Memory B cell (primary cell): ENCODE measurements around the gene PTPN21.

Source experiments
- ATAC-seq: fragments of 150-1000 bp; cut with Tn5 transposase; 2 replicates; pipeline ENCODE4 v1.10.0; 2021; ENCODE audit warnings: low read depth, mild to moderate bottlenecking, moderate library complexity
- DNase-seq, 2 donors: peaks; one replicate each; pipeline ENCODE4 v3.0.0; 2022; ENCODE audit warnings: low spot score in 2 of 2
- H3K27ac Mint-ChIP-seq: one replicate; pipeline ENCODE4 v1.8.0; 2022; ENCODE audit warnings: mild to moderate bottlenecking, moderate library complexity, mixed read lengths
- H3K27me3 Mint-ChIP-seq: one replicate; pipeline ENCODE4 v1.8.0; 2022; ENCODE audit warnings: mixed read lengths
- H3K36me3 Mint-ChIP-seq: one replicate; pipeline ENCODE4 v1.8.0; 2022; ENCODE audit warnings: mild to moderate bottlenecking, mixed read lengths
- H3K4me1 Mint-ChIP-seq: one replicate; pipeline ENCODE4 v1.8.0; 2022; ENCODE audit warnings: mixed read lengths
- H3K4me3 Mint-ChIP-seq: one replicate; pipeline ENCODE4 v1.8.0; 2022; ENCODE audit warnings: mild to moderate bottlenecking, moderate library complexity, mixed read lengths
- H3K9me3 Mint-ChIP-seq: one replicate; pipeline ENCODE4 v1.8.0; 2022; ENCODE audit warnings: mixed read lengths

The PTPN21 gene

GRCh38 chr14:88481794-88482193 is 73.0 kb downstream of the PTPN21 start:
- Mint-ChIP-seq H3K36me3 (no peaks in the 10 kb centered on the region), H3K27ac (no peak overlapping the region)
- no peak for ATAC-seq

DNA sequence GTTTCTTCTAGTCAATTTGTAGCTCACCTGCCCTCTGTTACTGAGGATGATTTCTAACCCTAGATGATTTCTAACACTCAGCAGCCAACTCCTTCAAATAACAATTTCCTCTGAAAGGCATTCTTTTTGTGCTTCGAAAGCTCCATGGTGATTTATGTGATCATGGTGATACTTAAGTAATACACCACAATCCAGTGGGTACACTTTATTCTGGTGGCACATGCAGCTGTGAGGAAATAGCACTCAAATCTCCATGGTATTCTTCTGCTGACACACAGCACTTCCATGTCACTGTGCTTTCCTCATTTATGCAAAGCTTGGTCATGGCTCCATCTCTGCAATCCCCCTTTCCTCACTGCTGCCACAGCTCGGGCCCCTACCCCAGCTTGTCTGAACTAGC is 73.7 kb downstream of the PTPN21 start:
- Mint-ChIP-seq H3K4me3 (no peak overlapping the region), H3K36me3 (no peaks in the 10 kb centered on the region), H3K27ac (no peak overlapping the region), H3K9me3 (no peaks in the 10 kb centered on the region), H3K4me1 (no peaks in the 10 kb centered on the region), H3K27me3 (peaks cover 17% of the 10 kb centered on the region)
- ATAC-seq (no peak), DNase-seq (no peak)

More at GRCh38 chr14:88481794-88482193, 73.0 kb downstream of the PTPN21 start:
- Mint-ChIP-seq H3K4me3 (no peak overlapping the region), H3K4me1 (no peaks in the 10 kb centered on the region), H3K9me3 (no peaks in the 10 kb centered on the region), H3K27me3 (peaks cover 17% of the 10 kb centered on the region)
- DNase-seq = no peak

DNA sequence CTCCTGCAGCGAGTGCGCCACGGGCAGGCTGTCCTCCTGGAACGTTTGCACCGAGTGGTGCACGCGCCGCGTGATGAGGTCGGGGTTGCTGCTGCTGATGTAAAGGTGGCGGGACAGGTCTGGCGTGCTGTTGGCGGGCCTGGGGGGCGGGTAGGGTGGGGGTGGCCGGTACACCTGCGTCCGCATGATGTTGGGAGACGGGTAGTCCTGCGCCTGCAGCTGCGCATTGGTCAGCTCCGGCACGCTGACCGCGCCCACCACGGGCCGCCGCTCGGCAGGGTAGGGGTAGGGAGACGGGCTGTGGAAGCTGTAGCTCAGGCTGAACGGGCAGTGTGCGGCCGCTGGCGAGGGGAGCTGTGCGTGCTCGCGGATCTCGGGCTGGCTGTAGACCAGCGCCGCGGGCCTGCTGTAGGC is 75.2 kb downstream of the PTPN21 start:
- Mint-ChIP-seq H3K27me3 (peaks cover 15% of the 10 kb centered on the region), H3K9me3 (no peaks in the 10 kb centered on the region), H3K36me3 (no peaks in the 10 kb centered on the region), H3K4me1 (no peaks in the 10 kb centered on the region), H3K27ac (no peak overlapping the region), H3K4me3 (no peak overlapping the region)
- no peak for ATAC-seq
- DNase-seq = no peak

DNA sequence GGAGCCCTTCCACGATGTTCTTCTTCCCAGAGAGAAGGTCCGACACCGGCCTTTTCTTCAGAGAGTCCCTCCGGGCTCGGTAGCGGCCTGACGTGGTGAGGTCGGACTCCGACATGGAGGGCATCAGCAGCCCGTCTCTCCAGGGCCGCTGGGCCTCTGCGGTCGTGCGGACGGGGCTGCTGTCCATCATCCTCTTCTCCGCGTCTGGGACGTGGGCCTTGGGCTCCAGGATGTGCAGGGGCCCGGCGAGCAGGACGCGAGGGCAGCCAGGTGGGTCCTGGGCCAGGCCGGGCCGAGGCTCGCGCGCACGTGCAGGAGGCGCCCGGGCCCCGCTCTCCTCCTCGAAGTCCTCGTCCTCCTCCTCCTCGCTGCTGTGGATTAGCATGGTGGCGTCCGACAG is 75.9 kb downstream of the PTPN21 start:
- Mint-ChIP-seq H3K27me3 (peaks cover 15% of the 10 kb centered on the region), H3K36me3 (no peaks in the 10 kb centered on the region), H3K4me3 (no peak overlapping the region), H3K27ac (no peak overlapping the region), H3K9me3 (no peaks in the 10 kb centered on the region), H3K4me1 (no peaks in the 10 kb centered on the region)
- ATAC-seq = no peak
- no peak for DNase-seq

GRCh38 chr14:88477513-88478250 is 77.1 kb downstream of the PTPN21 start:
- DNase-seq (no peak), ATAC-seq (no peak)
- Mint-ChIP-seq H3K27ac (no peak overlapping the region), H3K27me3 (peaks cover 10% of the 10 kb centered on the region), H3K4me3 (no peak overlapping the region), H3K4me1 (no peaks in the 10 kb centered on the region), H3K9me3 (no peaks in the 10 kb centered on the region), H3K36me3 (no peaks in the 10 kb centered on the region)

DNA sequence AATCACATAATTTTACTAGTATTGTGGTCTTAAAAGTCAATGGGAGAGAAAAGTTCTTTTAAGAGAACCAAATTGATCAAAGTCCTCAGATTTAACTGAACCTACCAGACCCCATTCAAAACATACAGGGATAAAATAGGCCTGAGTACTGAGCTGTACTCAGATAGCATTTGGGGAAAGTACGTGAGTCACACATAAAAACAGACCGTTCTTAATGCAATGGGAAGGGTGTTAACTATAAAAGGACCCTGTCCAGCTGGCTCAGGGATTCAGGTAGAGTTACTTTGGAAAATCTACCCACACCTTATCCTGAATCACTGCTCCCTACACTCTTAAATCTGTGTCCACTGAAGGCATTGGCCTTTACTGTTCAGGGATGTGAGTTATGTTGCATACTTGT is 78.0 kb downstream of the PTPN21 start:
- no peaks in the 10 kb centered on the region for H3K36me3 Mint-ChIP-seq
- H3K27ac Mint-ChIP-seq = no peak overlapping the region
- DNase-seq = no peak
- peaks cover 3% of the 10 kb centered on the region for H3K27me3 Mint-ChIP-seq
- H3K4me3 Mint-ChIP-seq = no peak overlapping the region
- H3K4me1 Mint-ChIP-seq = no peaks in the 10 kb centered on the region
- ATAC-seq = no peak
- H3K9me3 Mint-ChIP-seq = no peaks in the 10 kb centered on the region

GRCh38 chr14:88476214-88476774 is 78.5 kb downstream of the PTPN21 start:
- no peak overlapping the region for H3K4me3 Mint-ChIP-seq
- H3K36me3 Mint-ChIP-seq = no peaks in the 10 kb centered on the region
- no peaks in the 10 kb centered on the region for H3K9me3 Mint-ChIP-seq
- no peaks in the 10 kb centered on the region for H3K4me1 Mint-ChIP-seq
- no peak overlapping the region for H3K27ac Mint-ChIP-seq
- peaks cover 2% of the 10 kb centered on the region for H3K27me3 Mint-ChIP-seq
- DNase-seq (no peak), ATAC-seq (no peak)

DNA sequence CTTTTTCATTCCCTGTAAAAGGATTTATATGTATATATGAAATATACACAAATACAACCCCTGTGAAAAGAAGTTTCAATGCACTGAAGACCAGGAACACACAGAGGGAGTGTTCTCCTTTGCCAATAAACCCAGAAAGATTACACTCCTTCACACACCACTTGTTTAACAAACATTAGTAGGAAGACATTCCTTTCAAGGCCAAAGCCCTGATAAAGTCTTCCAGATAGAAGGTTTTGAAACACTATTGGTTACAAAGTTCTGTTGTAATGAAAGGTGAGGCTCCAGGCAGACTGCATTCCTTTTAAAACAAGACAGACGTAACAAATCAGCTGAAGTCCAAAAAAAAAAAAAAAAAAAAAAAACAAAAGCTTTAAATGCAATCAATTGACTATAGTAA is 81.0 kb downstream of the PTPN21 start:
- H3K27ac Mint-ChIP-seq = no peak overlapping the region
- DNase-seq (no peak), ATAC-seq (no peak)
- no peaks in the 10 kb centered on the region for H3K27me3 Mint-ChIP-seq
- peaks cover 1% of the 10 kb centered on the region for H3K36me3 Mint-ChIP-seq
- no peak overlapping the region for H3K4me3 Mint-ChIP-seq
- H3K9me3 Mint-ChIP-seq = no peaks in the 10 kb centered on the region
- no peaks in the 10 kb centered on the region for H3K4me1 Mint-ChIP-seq

GRCh38 chr14:88470542-88471440 is 84.0 kb downstream of the PTPN21 start:
- Mint-ChIP-seq H3K27me3 (no peaks in the 10 kb centered on the region), H3K4me3 (no peak overlapping the region), H3K9me3 (no peaks in the 10 kb centered on the region), H3K36me3 (peaks cover 1% of the 10 kb centered on the region), H3K27ac (no peak overlapping the region), H3K4me1 (no peaks in the 10 kb centered on the region)
- no peak for DNase-seq
- ATAC-seq = no peak

- Mint-ChIP-seq H3K27ac (no peak overlapping the region), H3K9me3 (no peaks in the 10 kb centered on the region), H3K27me3 (no peaks in the 10 kb centered on the region), H3K4me1 (no peaks in the 10 kb centered on the region), H3K36me3 (peaks cover 1% of the 10 kb centered on the region), H3K4me3 (no peak overlapping the region)
- DNase-seq (no peak), ATAC-seq (no peak)
Measured at GRCh38 chr14:88468406-88468805, 86.4 kb downstream of the PTPN21 start.

DNA sequence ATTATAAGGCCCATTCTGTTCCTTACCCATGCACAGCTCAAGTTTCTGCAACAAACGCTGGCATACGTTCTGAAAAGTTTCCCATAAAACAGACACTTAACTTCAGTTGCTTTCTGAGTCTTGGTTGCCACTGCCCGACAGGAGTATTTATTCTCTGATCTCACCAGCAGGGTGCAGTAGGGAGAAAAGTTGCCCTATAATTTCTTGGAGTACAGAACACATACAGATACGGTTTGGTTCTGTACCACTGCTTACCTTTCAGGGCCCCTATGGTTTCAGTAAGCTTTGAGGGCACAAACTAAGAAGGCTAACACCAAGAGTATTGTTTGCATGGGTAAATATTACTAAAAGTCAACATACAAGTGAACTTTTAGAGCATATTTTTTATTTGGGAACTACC is 91.5 kb downstream of the PTPN21 start:
- no peak for DNase-seq
- no peak for ATAC-seq
- peaks cover 20% of the 10 kb centered on the region for H3K36me3 Mint-ChIP-seq
- H3K4me3 Mint-ChIP-seq = no peak overlapping the region
- H3K4me1 Mint-ChIP-seq = no peaks in the 10 kb centered on the region
- H3K27ac Mint-ChIP-seq = no peak overlapping the region
- H3K9me3 Mint-ChIP-seq = peaks cover 1% of the 10 kb centered on the region
- H3K27me3 Mint-ChIP-seq = no peaks in the 10 kb centered on the region

- no peak overlapping the region for H3K4me3 Mint-ChIP-seq
- no peak overlapping the region for H3K27ac Mint-ChIP-seq
- no peak for ATAC-seq
- no peaks in the 10 kb centered on the region for H3K27me3 Mint-ChIP-seq
- H3K4me1 Mint-ChIP-seq = no peaks in the 10 kb centered on the region
- peaks cover 8% of the 10 kb centered on the region for H3K9me3 Mint-ChIP-seq
- DNase-seq = no peak
- H3K36me3 Mint-ChIP-seq = peaks cover 32% of the 10 kb centered on the region
Measured at GRCh38 chr14:88454886-88455285, 99.9 kb downstream of the PTPN21 start.

GRCh38 chr14:88452231-88452630 is 102.6 kb downstream of the PTPN21 start:
- ATAC-seq (no peak), DNase-seq (no peak)
- Mint-ChIP-seq H3K9me3 (peaks cover 11% of the 10 kb centered on the region), H3K27ac (no peak overlapping the region), H3K36me3 (peaks cover 31% of the 10 kb centered on the region), H3K4me1 (no peaks in the 10 kb centered on the region), H3K27me3 (no peaks in the 10 kb centered on the region), H3K4me3 (no peak overlapping the region)

DNA sequence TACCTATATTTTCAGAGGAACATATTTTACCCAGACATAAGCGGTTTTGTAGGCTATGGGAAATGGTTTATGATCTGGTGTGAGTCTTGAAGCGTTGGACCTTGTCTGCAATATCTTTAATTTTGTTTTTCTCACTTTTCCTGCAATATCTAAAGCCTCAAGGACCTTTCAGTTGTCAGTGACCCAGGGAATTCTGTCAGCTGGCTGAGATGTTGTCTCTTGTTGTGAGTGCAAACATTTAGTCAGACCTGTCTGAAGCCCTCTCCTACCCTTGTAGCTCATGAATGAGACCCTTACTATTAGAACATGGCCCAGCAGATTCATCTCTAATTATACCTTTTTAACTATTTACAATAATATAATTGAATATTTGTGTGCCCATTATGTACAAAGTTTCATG is 115.7 kb downstream of the PTPN21 start:
- no peaks in the 10 kb centered on the region for H3K4me1 Mint-ChIP-seq
- H3K27ac Mint-ChIP-seq = no peak overlapping the region
- no peaks in the 10 kb centered on the region for H3K9me3 Mint-ChIP-seq
- ATAC-seq (no peak), DNase-seq (no peak)
- H3K4me3 Mint-ChIP-seq = no peak overlapping the region
- H3K27me3 Mint-ChIP-seq = no peaks in the 10 kb centered on the region
- peaks cover 8% of the 10 kb centered on the region for H3K36me3 Mint-ChIP-seq
